Astrocyte (in vitro differentiated cells and primary cell): ENCODE data around the gene CCDC88B.

ENCODE experiments used
- CTCF ChIP-seq: IDR thresholded peaks from 2 replicates; pipeline ENCODE4 v1.5.1; 2011; ENCODE audit warnings: low read depth, mild to moderate bottlenecking, inconsistent platforms, low read length, moderate library complexity; ENCODE audit not compliant: insufficient read depth
- EZH2 ChIP-seq: IDR thresholded peaks from 2 replicates; pipeline ENCODE4 v1.6.1; 2012; ENCODE audit warnings: mild to moderate bottlenecking, low read length, inconsistent platforms; ENCODE audit not compliant: insufficient read depth

GRCh38 chr11:64357446-64357845, 17.4 kb downstream of the CCDC88B start:
- TF ChIP-seq CTCF (no peak), EZH2 (no peak)
